NCI-H2107 treated with DMSO at 0.1 percent for 48 hours (cell line): ENCODE measurements around the gene SBF2.
"Not testable (repeated sequence)": the region's sequence is repeated elsewhere in the genome, so short reads cannot be mapped to it uniquely, and the experiment has no call there.

Experiments
- DNase-seq: peaks from one replicate; lab custom pipeline; 2025; ENCODE audit not compliant: unreplicated experiment; lab: John Stamatoyannopoulos, UW

The SBF2 gene

GRCh38 chr11:9758637-9759518 is 535.1 kb downstream of the SBF2 start:
- DNase-seq: no peak

DNA sequence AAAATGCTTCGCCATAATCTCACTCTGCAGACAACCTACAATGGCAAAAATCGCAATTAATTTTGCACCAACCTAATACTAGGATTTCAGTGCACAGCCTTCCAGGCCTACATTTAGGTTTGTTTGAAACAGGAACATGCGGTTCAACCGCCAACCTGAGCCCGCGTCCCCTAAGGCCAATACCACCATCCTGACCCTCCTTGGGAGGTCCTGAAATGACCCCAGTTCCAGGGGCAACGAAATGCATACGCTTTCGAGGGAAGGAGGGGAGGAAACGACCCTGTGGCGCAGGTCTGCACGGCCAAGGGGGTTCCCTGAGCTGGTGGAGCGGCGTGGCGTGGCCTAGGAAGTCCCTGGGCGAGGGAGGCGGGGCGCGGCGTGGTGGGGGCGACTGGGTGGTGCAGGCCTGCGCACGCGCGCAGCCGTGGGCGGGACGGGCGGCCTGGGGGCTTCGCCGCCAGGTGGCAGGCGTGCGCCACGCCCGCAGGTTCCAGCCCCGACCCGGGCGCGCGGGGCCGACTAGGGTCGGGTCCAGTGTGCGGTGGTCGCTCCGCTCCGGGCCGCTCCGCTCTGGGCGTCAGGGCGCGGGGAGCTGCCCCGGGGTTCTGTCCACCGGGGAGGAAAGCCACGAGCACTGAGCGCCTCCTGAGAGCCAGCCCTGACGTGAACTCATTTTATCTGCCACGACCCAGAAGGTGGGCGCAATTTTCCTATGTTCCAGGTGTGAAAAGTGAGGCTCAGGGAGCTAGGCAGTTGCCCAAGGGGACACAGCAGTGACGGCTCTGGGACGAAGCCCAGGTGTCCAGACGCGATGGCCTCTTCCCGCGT is 536.0 kb downstream of the SBF2 start:
- peak; percentile 27 for DNase-seq

- DNase-seq: no peak
Observed at GRCh38 chr11:9756878-9757277, 537.1 kb downstream of the SBF2 start.

DNA sequence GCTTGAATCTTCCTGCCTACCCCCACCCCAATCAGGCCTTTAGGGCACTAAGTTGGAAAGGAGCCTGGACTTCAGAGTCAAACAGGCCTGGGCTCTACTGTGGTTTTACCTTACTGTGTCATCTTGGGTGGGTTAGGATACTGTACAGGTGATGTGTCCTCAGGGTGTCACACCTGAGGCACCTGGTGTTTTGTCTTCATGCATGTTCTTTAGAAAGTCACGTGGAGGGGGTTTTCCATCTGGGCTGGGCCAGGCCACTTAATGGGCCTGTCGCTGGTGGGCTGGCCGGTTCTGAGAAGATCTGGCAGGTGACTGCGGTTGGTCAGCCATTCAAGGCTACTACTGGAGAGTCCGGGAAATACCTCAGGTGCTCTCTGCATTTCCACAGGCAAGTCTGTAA is 537.6 kb downstream of the SBF2 start:
- no peak for DNase-seq

- no peak for DNase-seq
Observed at GRCh38 chr11:9755561-9756185, 538.3 kb downstream of the SBF2 start.

DNA sequence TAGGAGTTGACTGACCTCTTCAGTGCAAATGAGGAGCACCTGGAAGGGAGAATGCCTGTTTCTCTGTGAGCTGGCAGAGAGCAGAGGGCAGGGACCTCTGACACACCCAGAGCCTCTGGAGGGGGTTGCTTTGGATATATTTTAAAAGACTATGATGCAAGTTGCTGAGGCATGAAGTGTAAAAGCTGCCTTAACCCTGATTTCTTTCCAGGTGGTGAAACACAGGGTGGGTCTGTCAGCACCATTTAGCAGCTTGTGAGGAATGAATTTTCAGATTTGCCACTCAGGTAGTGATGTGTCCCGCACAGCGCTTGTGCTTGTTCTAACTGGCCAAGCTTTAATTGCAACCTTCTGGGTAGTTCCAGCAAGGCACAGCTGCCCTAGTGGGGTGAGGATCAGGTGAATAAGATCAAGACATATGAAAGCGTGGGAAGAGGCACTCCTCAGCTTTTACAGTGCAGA is 540.0 kb downstream of the SBF2 start:
- no peak for DNase-seq

DNA sequence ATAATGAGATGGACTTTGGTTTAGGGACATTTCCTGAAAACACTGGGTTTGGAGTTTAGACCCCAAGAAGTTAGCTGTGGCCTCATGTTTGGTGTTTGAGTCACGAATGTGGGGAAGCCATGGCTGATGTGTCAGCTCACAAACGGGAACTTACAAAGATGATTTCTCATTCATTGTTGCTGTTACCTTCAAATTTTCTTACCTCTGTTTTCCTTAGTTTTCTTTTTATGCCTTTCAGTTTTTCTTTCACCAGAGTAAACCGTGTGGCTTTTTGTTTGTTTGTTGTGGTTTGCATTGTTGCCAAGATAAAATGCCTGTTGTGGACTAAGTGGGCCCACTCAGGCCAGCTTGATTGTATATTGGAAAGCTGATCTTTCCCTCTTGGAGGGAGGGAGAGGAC is 541.0 kb downstream of the SBF2 start:
- DNase-seq: no peak

- no peak for DNase-seq
Observed at GRCh38 chr11:9752091-9752490, 541.9 kb downstream of the SBF2 start.

DNA sequence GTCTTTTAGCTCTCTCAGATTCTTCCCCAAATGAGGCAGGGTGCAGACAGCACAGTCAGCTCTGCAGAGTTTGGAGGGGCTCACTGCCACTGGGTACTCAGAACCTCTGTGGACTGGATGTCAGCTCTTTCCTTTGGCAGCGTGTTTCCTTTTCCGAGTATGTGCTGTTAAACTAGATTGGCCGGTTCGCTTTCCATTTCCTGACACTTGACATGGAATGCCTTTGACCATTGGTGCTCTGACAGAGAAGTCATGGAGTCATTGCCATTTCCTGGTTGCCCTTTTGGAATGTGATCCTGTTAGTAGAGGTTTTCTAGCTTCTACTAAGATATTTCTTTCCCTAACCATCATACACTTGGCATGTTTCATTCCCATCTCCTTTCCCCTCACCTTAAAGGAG is 543.5 kb downstream of the SBF2 start:
- no peak for DNase-seq

GRCh38 chr11:9748361-9748970 is 545.6 kb downstream of the SBF2 start:
- peak; percentile 50 for DNase-seq

DNA sequence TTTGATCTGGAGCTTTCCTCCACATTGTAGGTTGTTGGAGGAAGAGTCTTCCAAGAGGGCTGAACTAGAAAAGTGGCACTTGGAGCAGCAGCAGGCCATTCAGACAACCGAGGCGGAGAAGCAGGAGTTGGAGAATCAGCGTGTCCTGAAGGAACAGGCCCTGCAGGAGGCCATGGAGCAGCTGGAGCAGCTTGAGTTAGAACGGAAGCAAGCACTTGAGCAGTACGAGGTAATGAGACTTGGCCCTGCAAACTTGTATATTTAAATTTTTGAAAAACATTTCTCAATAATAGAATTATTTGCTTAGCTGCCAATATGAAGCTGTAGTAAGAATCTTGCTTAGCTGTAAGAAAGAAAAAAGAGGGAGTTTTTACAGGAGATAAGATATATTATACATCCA is 546.2 kb downstream of the SBF2 start:
- no peak for DNase-seq

- no peak for DNase-seq
Observed at GRCh38 chr11:9747229-9747628, 546.8 kb downstream of the SBF2 start.

- DNase-seq: peak; percentile 51
Observed at GRCh38 chr11:9745411-9746211, 548.4 kb downstream of the SBF2 start.

DNA sequence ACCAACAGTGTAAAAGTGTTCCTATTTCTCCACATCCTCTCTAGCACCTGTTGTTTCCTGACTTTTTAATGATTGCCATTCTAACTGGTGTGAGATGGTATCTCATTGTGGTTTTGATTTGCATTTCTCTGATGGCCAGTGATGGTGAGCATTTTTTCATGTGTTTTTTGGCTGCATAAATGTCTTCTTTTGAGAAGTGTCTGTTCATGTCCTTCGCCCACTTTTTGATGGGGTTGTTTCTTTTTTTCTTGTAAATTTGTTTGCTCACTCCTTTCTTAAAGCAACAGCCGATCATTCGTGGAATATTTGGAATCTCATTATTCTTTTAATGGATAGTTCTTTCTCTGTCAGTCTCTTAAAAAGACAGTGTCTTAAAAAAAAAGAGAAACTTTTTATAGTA is 550.5 kb downstream of the SBF2 start:
- not testable (repeated sequence) for DNase-seq

DNA sequence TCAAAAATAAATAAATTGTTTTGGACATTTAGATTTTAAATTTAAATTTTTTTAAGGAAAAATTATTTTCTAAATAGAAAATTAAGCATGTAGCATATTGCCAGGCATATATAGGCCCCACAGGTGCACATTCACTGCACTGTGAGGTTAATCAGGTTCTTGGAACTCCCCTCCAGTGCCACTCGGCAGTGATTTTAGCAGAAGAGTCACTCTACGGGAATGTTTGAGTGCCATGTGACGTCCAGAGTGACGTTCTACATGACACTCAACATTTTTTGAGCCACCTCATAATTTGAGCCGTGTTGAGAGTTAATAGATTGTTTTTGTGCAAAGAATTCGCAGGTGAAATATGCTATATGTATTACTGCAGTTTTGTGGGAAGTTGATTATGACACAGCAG is 552.8 kb downstream of the SBF2 start:
- no peak for DNase-seq

- no peak for DNase-seq
Observed at GRCh38 chr11:9740202-9740883, 553.7 kb downstream of the SBF2 start.

DNA sequence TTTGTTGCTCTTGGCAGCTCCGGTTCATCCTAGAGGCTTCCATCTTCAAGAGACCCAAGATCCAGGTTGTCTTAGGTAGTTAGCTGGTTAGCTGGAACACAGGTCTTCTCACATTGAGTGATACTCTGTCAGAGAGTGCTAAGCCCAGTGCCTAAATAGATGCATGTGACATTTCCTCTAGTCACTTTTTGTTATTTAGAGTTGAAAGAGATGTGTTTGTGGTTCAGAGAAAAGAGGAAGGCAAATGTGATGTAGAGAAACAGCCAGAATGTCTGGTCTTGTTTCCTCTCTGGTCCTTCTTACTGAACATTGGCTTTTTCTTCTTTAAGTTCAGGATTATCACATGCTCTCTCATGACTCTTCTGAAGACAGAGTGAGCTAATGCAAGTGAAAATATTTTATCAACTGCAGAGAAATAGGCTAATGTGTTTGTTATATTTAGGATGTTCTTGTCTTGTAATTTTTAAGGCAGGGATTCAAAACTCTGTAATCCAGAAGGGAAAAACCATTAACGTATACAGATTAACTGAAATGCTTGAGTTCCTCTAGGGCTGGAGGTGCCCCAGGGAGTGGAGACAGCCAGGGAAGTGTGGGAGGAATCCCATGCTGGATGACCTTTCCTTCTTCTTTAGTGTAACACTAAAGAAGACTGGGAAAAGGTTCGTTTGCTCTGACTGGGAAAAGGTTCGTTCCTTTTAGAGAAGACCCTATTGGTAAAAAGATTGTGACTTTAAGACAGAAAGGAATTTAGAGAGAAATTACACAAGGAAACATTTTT is 554.7 kb downstream of the SBF2 start:
- no peak for DNase-seq

DNA sequence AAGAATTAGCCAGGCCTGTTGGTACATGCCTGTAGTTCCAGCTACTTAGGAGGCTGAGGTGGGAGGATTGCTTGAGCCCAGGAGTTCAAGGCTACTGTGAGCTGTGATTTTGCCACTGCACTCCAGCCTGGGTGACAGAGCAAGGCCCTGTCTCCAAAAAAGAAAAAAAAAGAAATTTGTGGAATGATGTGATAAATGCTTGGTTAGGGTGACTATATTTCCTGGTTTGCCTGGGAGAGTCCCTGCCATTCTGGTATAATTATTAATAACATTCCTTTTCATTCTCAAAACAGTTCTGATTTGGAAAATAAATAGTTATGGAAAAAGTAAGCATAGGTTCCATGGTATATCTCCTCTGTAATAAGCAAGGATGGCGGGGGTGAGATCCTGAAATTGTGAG is 555.3 kb downstream of the SBF2 start:
- DNase-seq: no peak

DNA sequence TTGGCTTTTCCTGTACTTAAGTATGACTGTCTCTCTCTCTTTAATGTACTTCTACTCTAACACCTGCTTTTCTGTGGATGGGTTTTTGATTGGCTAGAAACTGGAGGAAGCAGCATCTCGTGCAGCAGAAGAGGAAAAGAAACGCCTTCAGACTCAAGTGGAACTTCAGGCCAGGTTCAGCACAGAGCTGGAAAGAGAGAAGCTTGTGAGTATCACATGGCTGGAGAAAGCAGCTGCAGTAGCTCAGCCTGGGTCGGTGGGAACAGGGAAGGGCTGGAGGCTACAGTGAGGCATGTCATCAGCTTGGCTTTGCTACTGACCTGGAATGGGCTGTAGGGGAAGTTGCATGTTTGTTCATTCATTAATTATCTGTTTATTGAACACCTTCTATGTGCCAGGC is 555.9 kb downstream of the SBF2 start:
- DNase-seq: no peak
